Upper lobe of left lung (tissue), 6 donors: Measurements from ENCODE around the gene CEP95. TPM values are rescaled to one million over a fixed set of nuclear protein-coding genes. Genes with fewer than 3 reads are reported as not detected.

Experiments
- ATAC-seq, 2 donors: fragments of 200-7000 bp; cut with Tn5 transposase; one replicate each; pipeline ENCODE4 v1.9.1; 2022; ENCODE audit warnings: mild to moderate bottlenecking in 2 of 2, moderate library complexity in 2 of 2; ENCODE audit not compliant: low FRiP score in 2 of 2
- DNase-seq, 2 donors: peaks; one replicate each; pipeline ENCODE4 v3.0.0-alpha.2; 2019 to 2020
- H3K27ac ChIP-seq, 4 donors: fragments of 200-600 bp; sonication (generic); one replicate each; pipeline ENCODE4 v1.5.1; 2016 to 2019
- H3K27me3 ChIP-seq, 4 donors: fragments of 200-600 bp; sonication (generic); one replicate each; pipeline ENCODE4 v1.5.1; 2017 to 2019
- H3K36me3 ChIP-seq, 4 donors: fragments of 200-600 bp; sonication (generic); one replicate each; pipeline ENCODE4 v1.5.1; 2016 to 2019
- H3K4me1 ChIP-seq, 4 donors: fragments of 200-600 bp; sonication (generic); one replicate each; pipeline ENCODE4 v1.5.1; 2018 to 2019
- H3K4me3 ChIP-seq, 4 donors: fragments of 200-600 bp; sonication (generic); one replicate each; pipeline ENCODE4 v1.5.1; 2017 to 2019; ENCODE audit warnings: mild to moderate bottlenecking in 2 of 4, moderate library complexity in 1 of 4
- H3K9me3 ChIP-seq, 4 donors: fragments of 200-600 bp; sonication (generic); one replicate each; pipeline ENCODE4 v1.5.1; 2018 to 2019
- CTCF ChIP-seq, 6 experiments: fragments of 450-650 bp in 4 of 6; fragments of 200-600 bp in 2 of 6; sonication (generic) in 2 of 6; IDR thresholded peaks; one replicate each; pipeline ENCODE4 v1.5.1; 2016 to 2019; ENCODE audit warnings: antibody characterized with exemption in 6 of 6
- EP300 ChIP-seq, 4 donors: sonication (generic); formaldehyde crosslinking; IDR thresholded peaks; one replicate each; pipeline ENCODE4 v1.5.1; 2017; ENCODE audit warnings: antibody characterized with exemption in 4 of 4, control low read depth in 2 of 4
- POLR2A ChIP-seq, 4 donors: fragments of 450-650 bp; IDR thresholded peaks; one replicate each; pipeline ENCODE4 v1.5.1; 2016 to 2017; ENCODE audit warnings: antibody characterized with exemption in 4 of 4, mild to moderate bottlenecking in 2 of 4
- POLR2AphosphoS5 ChIP-seq, 2 donors: sonication (generic); formaldehyde crosslinking; IDR thresholded peaks; one replicate each; pipeline ENCODE4 v1.5.1; 2017; ENCODE audit warnings: antibody characterized with exemption in 2 of 2
- WGBS, 2 donors: methylation state at CpG; one replicate each; pipeline ENCODE4 v1.1.5; 2017 to 2018; 5-methylcytosine and 5-hydroxymethylcytosine counted together
- total RNA-seq, 6 donors: library from RNA; depleted of rRNA in 4 of 6; stranded (reverse); fragments of >200 nt in 4 of 6; gene quantifications; one replicate each; pipeline versions ENCODE4 v1.1.0 to v1.2.1, GENCODE V29; 2016 to 2021
- donor health status: DM: no; HTN: no; CAD: no; lungs with moderate emphysema.
- donor health status: DM: no; HTN: yes; CAD: no; lungs with severe emphysema.

CEP95 gene
- total RNA-seq, 6 donors from 2014 or later: 24.3 to 168 (median 35.7) TPM

DNA sequence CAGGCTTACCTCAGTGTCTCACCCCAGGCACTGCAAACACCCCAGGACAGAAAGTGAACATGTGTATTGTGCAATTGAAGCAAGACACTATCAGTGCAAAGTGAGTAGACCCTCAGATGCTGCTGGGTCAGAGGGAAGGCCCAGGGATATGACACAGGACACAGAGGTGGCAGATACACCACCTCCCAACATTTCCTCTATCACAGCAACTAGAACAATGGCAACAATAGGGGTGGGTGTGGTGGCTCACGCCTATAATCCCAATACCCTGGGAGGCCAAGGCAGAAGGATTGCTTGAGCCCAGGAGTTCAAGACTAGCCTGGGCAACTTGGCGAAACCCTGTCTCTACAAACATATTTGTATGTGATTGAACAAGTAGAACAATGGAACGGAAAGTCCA, 35.3 kb upstream of the CEP95 start:
- H3K27ac ChIP-seq: no peak overlapping the region
- no peak for TF ChIP-seq POLR2A (IDR thresholded peaks at IDR 0.05)
- TF ChIP-seq POLR2AphosphoS5 (IDR thresholded peaks at IDR 0.05): no peak
- DNase-seq (no peak), ATAC-seq (no peak)
- H3K4me1 ChIP-seq: no peaks in the 10 kb centered on the region
- 95 to 96% methylated on average over 3 of the region's 3 CpGs for WGBS, 2 donors
- no peaks in the 10 kb centered on the region for H3K9me3 ChIP-seq
- H3K27me3 ChIP-seq: no peaks in the 10 kb centered on the region
- H3K36me3 ChIP-seq: peaks cover 0 to 14% (median 0%) of the 10 kb centered on the region in 4 donors
- H3K4me3 ChIP-seq: no peak overlapping the region

DNA sequence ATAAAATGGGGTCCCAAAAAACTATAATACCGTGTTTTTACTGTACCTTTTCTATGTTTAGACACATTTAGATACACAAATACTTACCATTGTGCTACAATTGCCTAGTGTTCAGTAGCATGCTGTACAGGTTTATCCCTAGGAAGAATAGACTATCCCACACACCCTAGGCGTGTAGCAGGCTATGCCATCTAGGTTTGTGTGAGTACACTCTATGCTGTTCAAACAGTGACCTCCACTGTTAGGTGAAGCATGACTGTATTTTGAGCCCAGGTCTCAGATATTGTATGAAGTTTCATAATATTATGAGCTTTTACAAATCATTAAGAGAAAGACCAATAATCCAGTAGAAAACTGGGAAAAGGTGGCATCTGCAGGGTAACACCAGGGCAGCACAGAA, 34.2 kb upstream of the CEP95 start:
- TF ChIP-seq POLR2AphosphoS5 (IDR thresholded peaks at IDR 0.05): no peak
- no peak for TF ChIP-seq CTCF (IDR thresholded peaks at IDR 0.05)
- TF ChIP-seq POLR2A (IDR thresholded peaks at IDR 0.05): no peak
- TF ChIP-seq EP300 (IDR thresholded peaks at IDR 0.05): no peak
- Histone ChIP-seq H3K4me1 (no peaks in the 10 kb centered on the region), H3K27me3 (no peaks in the 10 kb centered on the region), H3K36me3 (peaks cover 0 to 13% (median 0%) of the 10 kb centered on the region in 4 donors), H3K27ac (no peak overlapping the region), H3K4me3 (no peak overlapping the region), H3K9me3 (no peaks in the 10 kb centered on the region)
- DNase-seq (no peak), ATAC-seq (no peak)
- WGBS, 2 donors: 91 to 97% methylated on average over 2 of the region's 2 CpGs

DNA sequence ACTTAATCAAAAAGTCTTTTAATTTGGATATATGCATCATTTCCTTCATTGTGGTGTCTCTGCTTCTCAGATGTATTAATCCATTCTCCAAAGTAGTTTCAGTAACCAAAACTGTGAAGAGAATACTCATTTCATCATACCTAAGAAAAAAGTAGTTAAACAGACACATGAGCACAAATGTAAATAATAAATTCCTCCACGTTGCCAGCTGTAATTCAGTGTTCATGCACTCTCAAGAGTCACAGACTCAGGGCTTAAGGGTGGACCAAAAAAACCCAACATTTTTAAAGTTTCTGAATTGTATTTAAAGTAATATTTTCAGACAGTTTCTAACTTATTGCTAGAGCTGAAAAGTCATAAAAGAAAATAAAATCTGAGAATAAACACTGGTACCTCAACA, 28.9 kb upstream of the CEP95 start:
- Histone ChIP-seq H3K27me3 (no peaks in the 10 kb centered on the region), H3K36me3 (peaks cover 0 to 34% (median 4%) of the 10 kb centered on the region in 4 donors), H3K4me3 (no peak overlapping the region), H3K27ac (no peak overlapping the region), H3K4me1 (no peaks in the 10 kb centered on the region), H3K9me3 (no peaks in the 10 kb centered on the region)
- 27 to 28% methylated on average over 1 of the region's 1 CpG for WGBS, 2 donors
- no peak for TF ChIP-seq CTCF (IDR thresholded peaks at IDR 0.05)
- TF ChIP-seq EP300 (IDR thresholded peaks at IDR 0.05): no peak
- TF ChIP-seq POLR2AphosphoS5 (IDR thresholded peaks at IDR 0.05): no peak
- no peak for TF ChIP-seq POLR2A (IDR thresholded peaks at IDR 0.05)
- ATAC-seq (no peak), DNase-seq (no peak)

DNA sequence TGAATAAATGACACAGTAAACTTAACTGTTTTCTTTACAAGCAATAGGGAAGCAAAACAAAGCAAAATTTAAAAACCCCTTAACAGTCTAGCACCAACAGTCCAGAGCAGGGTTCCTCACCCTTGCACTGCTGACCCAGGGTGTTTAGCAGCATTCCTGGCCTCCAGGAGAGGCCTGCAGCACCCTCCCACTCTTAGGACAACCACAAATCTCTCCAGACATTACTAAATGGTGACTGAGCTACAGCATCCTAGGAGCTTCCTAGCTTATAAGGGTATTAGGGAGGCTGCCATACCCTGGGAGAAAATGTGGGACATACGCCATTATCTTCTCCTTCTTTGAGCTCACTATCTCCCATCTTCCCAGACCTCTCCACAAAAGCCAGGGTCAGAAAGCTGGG, 25.8 kb upstream of the CEP95 start:
- WGBS, 2 donors: 89 to 100% methylated on average over 1 of the region's 1 CpG
- Histone ChIP-seq H3K36me3 (peaks cover 0 to 59% (median 18%) of the 10 kb centered on the region in 4 donors), H3K4me1 (no peaks in the 10 kb centered on the region), H3K27me3 (no peaks in the 10 kb centered on the region), H3K27ac (no peak overlapping the region), H3K4me3 (no peak overlapping the region), H3K9me3 (no peaks in the 10 kb centered on the region)
- DNase-seq: no peak
- TF ChIP-seq POLR2A (IDR thresholded peaks at IDR 0.05) (no peak), CTCF (IDR thresholded peaks at IDR 0.05) (no peak), POLR2AphosphoS5 (IDR thresholded peaks at IDR 0.05) (no peak), EP300 (IDR thresholded peaks at IDR 0.05) (no peak)
- no peak for ATAC-seq

GRCh38 chr17:64484380-64484779, 22.4 kb upstream of the CEP95 start:
- DNase-seq (no peak), ATAC-seq (no peak)
- H3K36me3 ChIP-seq: peaks cover 0 to 64% (median 18%) of the 10 kb centered on the region in 4 donors
- TF ChIP-seq EP300 (IDR thresholded peaks at IDR 0.05): no peak
- TF ChIP-seq CTCF (IDR thresholded peaks at IDR 0.05): no peak
- TF ChIP-seq POLR2AphosphoS5 (IDR thresholded peaks at IDR 0.05): no peak
- H3K27ac ChIP-seq: no peak overlapping the region
- H3K27me3 ChIP-seq: no peaks in the 10 kb centered on the region
- WGBS, 2 donors: 73 to 80% methylated on average over 3 of the region's 3 CpGs
- H3K4me1 ChIP-seq: no peaks in the 10 kb centered on the region
- H3K4me3 ChIP-seq: no peak overlapping the region
- H3K9me3 ChIP-seq: no peaks in the 10 kb centered on the region
